Endothelial cell (in vitro differentiated cells): ENCODE data around the gene KLHL33. TPM values are rescaled to one million over a fixed set of nuclear protein-coding genes. Genes with fewer than 3 reads are reported as not detected.

Source experiments
- DNase-seq: peaks from one replicate; pipeline ENCODE4 v3.0.0; 2021; ENCODE audit warnings: low spot score
- H3K27ac Mint-ChIP-seq: one replicate; pipeline ENCODE4 v1.8.0; 2021; ENCODE audit warnings: mixed read lengths, inconsistent platforms; ENCODE audit not compliant: unreplicated experiment
- H3K27me3 Mint-ChIP-seq: one replicate; pipeline ENCODE4 v1.8.0; 2021; ENCODE audit warnings: mild to moderate bottlenecking, moderate library complexity, mixed read lengths, inconsistent platforms; ENCODE audit not compliant: unreplicated experiment
- H3K36me3 Mint-ChIP-seq: one replicate; pipeline ENCODE4 v1.8.0; 2021; ENCODE audit warnings: mild to moderate bottlenecking, low read depth, mixed read lengths, inconsistent platforms; ENCODE audit not compliant: unreplicated experiment
- H3K4me1 Mint-ChIP-seq: one replicate; pipeline ENCODE4 v1.8.0; 2021; ENCODE audit warnings: mild to moderate bottlenecking, mixed read lengths, inconsistent platforms; ENCODE audit not compliant: unreplicated experiment
- H3K4me3 Mint-ChIP-seq: one replicate; pipeline ENCODE4 v1.8.0; 2021; ENCODE audit warnings: mild to moderate bottlenecking, mixed read lengths, inconsistent platforms; ENCODE audit not compliant: unreplicated experiment
- H3K9me3 Mint-ChIP-seq: one replicate; pipeline ENCODE4 v1.8.0; 2021; ENCODE audit warnings: mixed read lengths, inconsistent platforms; ENCODE audit not compliant: unreplicated experiment
- total RNA-seq: library from RNA; stranded (reverse); fragmentation: NEBNext Ultra II Directional; extraction: Animal tissue kit (Norgen Biotek cat#: 25700); gene quantifications from one replicate; pipeline ENCODE4 v1.2.1, GENCODE V29; 2021; ENCODE audit not compliant: unreplicated experiment
- TF ChIP-seq, protein P1 (sequence below): fragments of 200-600 bp; sonication (generic); IDR thresholded peaks from one replicate; pipeline ENCODE4 v1.5.0; 2021; ENCODE audit warnings: antibody characterized with exemption; ENCODE audit not compliant: unreplicated experiment

Gene KLHL33
- total RNA-seq, 1 donor from 2014 or later: 0.08 TPM

- Mint-ChIP-seq H3K9me3 (no peaks in the 10 kb centered on the region), H3K36me3 (peaks cover 64% of the 10 kb centered on the region)
These were observed 49.6 kb downstream of the KLHL33 start for GRCh38 chr14:20386276-20386855.

GRCh38 chr14:20384886-20385285 lies 51.1 kb downstream of the KLHL33 start:
- Mint-ChIP-seq H3K9me3 (no peaks in the 10 kb centered on the region), H3K4me1 (no peaks in the 10 kb centered on the region), H3K4me3 (peak overlapping the region; percentile 59), H3K27me3 (peaks cover 13% of the 10 kb centered on the region), H3K27ac (no peak overlapping the region), H3K36me3 (peaks cover 71% of the 10 kb centered on the region)
- TF ChIP-seq, protein P1, sequence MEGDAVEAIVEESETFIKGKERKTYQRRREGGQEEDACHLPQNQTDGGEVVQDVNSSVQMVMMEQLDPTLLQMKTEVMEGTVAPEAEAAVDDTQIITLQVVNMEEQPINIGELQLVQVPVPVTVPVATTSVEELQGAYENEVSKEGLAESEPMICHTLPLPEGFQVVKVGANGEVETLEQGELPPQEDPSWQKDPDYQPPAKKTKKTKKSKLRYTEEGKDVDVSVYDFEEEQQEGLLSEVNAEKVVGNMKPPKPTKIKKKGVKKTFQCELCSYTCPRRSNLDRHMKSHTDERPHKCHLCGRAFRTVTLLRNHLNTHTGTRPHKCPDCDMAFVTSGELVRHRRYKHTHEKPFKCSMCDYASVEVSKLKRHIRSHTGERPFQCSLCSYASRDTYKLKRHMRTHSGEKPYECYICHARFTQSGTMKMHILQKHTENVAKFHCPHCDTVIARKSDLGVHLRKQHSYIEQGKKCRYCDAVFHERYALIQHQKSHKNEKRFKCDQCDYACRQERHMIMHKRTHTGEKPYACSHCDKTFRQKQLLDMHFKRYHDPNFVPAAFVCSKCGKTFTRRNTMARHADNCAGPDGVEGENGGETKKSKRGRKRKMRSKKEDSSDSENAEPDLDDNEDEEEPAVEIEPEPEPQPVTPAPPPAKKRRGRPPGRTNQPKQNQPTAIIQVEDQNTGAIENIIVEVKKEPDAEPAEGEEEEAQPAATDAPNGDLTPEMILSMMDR: no peak
- DNase-seq: no peak

More at GRCh38 chr14:20386276-20386855, 49.6 kb downstream of the KLHL33 start:
- DNase-seq: no peak
- H3K27ac Mint-ChIP-seq: no peak overlapping the region
- no peaks in the 10 kb centered on the region for H3K4me1 Mint-ChIP-seq
- peaks cover 8% of the 10 kb centered on the region for H3K27me3 Mint-ChIP-seq
- no peak overlapping the region for H3K4me3 Mint-ChIP-seq
- TF ChIP-seq, protein P1: no peak

DNA sequence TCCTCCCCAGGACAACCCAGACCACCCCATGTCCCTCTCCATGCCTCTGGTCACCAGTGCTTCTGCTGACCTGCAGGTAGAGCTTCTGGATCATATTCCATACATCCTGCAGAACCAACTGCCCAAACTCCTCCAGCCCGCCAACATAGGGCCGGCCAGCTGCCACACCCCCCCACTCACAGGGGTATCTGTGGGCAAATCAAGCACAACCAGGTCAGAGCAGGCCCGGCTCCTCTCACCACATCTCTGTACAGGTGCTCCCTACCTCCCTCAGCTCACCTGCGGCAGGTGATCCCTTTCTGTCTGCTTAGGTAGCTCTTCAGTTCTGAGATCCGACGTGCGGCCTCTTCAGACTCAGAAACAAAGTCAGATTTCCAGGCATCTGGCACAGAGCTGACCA lies 51.6 kb downstream of the KLHL33 start:
- H3K36me3 Mint-ChIP-seq: peaks cover 72% of the 10 kb centered on the region

GRCh38 chr14:20383636-20384035 lies 52.3 kb downstream of the KLHL33 start:
- TF ChIP-seq, protein P1: no peak
- no peaks in the 10 kb centered on the region for H3K9me3 Mint-ChIP-seq
- peak overlapping the region; percentile 42 for H3K4me3 Mint-ChIP-seq
- DNase-seq: no peak
- H3K4me1 Mint-ChIP-seq: no peaks in the 10 kb centered on the region
- H3K27ac Mint-ChIP-seq: no peak overlapping the region
- H3K27me3 Mint-ChIP-seq: peaks cover 13% of the 10 kb centered on the region
- H3K36me3 Mint-ChIP-seq: peaks cover 71% of the 10 kb centered on the region

More for the DNA sequence above, 51.6 kb downstream of the KLHL33 start:
- H3K9me3 Mint-ChIP-seq: no peaks in the 10 kb centered on the region
- H3K4me3 Mint-ChIP-seq: peak overlapping the region; percentile 59
- H3K4me1 Mint-ChIP-seq: no peaks in the 10 kb centered on the region
- DNase-seq: no peak
- TF ChIP-seq, protein P1: no peak
- peaks cover 13% of the 10 kb centered on the region for H3K27me3 Mint-ChIP-seq
- peak overlapping the region; percentile 42 for H3K27ac Mint-ChIP-seq

DNA sequence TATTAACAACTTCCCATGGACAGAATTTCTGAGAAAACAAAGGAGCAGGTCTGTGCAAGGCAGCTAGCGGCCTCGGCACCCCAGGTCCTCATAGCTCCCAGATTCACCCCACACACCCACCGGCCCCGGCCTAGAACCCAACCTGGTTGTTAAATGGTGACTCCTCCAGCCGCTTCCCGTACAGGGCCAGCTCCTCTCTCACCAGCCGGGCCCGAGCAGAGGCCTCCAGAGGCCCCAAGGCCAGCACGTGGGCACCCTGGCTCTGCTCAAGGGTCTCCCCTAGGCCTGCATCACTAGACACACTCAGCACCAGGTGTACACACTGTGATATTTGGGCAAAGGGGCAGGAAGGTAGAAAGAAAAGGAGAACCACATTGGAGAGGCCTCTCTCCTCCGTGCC lies 52.9 kb downstream of the KLHL33 start:
- peaks cover 13% of the 10 kb centered on the region for H3K27me3 Mint-ChIP-seq
- H3K27ac Mint-ChIP-seq: no peak overlapping the region
- H3K4me1 Mint-ChIP-seq: no peaks in the 10 kb centered on the region
- H3K9me3 Mint-ChIP-seq: no peaks in the 10 kb centered on the region
- TF ChIP-seq, protein P1: no peak
- H3K4me3 Mint-ChIP-seq: no peak overlapping the region
- no peak for DNase-seq
- peaks cover 68% of the 10 kb centered on the region for H3K36me3 Mint-ChIP-seq
